A673 (cell line): Measurements from ENCODE around the gene RHEB.

Source experiments
- CTCF ChIP-seq: fragments of 300-800, 200-600 bp; sonication (generic); conservative IDR thresholded peaks from 2 replicates; pipeline ENCODE4 v1.5.1; 2017; ENCODE audit warnings: low read depth, mild to moderate bottlenecking, antibody characterized with exemption, low read length, moderate library complexity, mixed read lengths
- EZH2 ChIP-seq: fragments of 200-600 bp; sonication (generic); IDR thresholded peaks from 2 replicates; pipeline ENCODE4 v1.6.1; 2017; ENCODE audit warnings: borderline replicate concordance, low read depth, mild to moderate bottlenecking, mixed read lengths, antibody characterized with exemption, low read length; ENCODE audit not compliant: poor library complexity, severe bottlenecking

- no peak for TF ChIP-seq CTCF
- TF ChIP-seq EZH2: no peak
These were observed 50.4 kb downstream of the RHEB start for GRCh38 chr7:151469281-151469680.
